ENCODE data around the gene AP5S1. TPM values are rescaled to one million over a fixed set of nuclear protein-coding genes. Genes with fewer than 3 reads are reported as not detected.

The AP5S1 gene
- total and polyA plus RNA-seq, 9 of the 15 experiments (the other 6 are each of a cell fraction or from before 2014, with no cell fraction given), result 2.6 to 8.8 (median 4.4) TPM

GRCh38 chr20:3800878-3801260, 19.5 kb upstream of the AP5S1 start (continued):
- TF ChIP-seq MGA (IDR thresholded peaks at IDR 0.05), result no peak
- TF ChIP-seq ILK (tag; IDR thresholded peaks at IDR 0.05; ENCODE audit: borderline replicate concordance, low read depth), result no peak

All from K562 (cell line).